Measurements from ENCODE around the gene TMEM132E.

TMEM132E gene

GRCh38 chr17:34562387-34562786 is 17.0 kb upstream of the TMEM132E start:
- no peak for TF ChIP-seq GATA3 (IDR thresholded peaks at IDR 0.05; ENCODE audit: low read depth, low read length)
- no peak for TF ChIP-seq GATA2 (IDR thresholded peaks at IDR 0.05; ENCODE audit: low read depth, low read length)

DNA sequence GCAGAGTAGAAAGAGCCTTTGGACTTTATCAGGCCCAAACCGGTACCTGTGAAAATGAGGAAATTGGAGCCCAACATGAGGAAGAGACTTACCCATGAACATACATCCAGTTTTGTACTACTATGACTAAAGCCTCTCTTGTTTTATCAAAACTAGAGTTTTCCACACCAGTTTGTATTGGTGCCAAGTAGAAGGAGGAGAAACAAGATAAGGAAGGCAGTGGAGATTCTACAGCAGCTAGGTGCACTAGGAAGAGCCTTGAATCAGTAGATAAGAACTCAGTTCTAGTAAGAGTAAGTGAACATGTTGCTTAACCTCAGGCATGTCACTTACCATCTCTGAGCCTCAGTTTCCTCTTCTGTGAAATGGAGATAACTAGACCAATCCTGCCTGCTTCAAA is 13.7 kb upstream of the TMEM132E start:
- TF ChIP-seq GATA3 (IDR thresholded peaks at IDR 0.05; ENCODE audit: low read depth, low read length) (no peak), GATA2 (IDR thresholded peaks at IDR 0.05; ENCODE audit: low read depth, low read length) (no peak)

DNA sequence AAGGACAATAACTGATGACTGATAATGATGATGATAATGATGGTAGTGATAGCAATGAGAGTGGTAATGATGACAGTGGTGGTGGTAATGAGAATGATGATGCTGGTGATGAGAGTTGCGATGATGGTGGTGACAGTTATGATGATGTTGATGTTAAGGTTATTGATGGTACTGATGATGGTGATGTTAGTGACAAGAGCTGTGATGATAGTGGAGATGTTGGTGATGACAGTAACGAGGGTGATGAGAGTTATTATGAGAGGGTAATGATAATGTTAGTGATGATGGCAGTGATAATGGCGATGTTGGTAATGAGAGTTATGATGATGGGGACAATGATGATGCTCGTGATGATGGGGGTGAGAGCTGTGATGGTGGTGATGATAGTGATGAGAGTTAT is 13.2 kb upstream of the TMEM132E start:
- no peak for TF ChIP-seq GATA3 (IDR thresholded peaks at IDR 0.05; ENCODE audit: low read depth, low read length)
- no peak for TF ChIP-seq GATA2 (IDR thresholded peaks at IDR 0.05; ENCODE audit: low read depth, low read length)

GRCh38 chr17:34566873-34567272 is 12.5 kb upstream of the TMEM132E start:
- TF ChIP-seq GATA3 (IDR thresholded peaks at IDR 0.05; ENCODE audit: low read depth, low read length) (no peak), GATA2 (IDR thresholded peaks at IDR 0.05; ENCODE audit: low read depth, low read length) (no peak)

DNA sequence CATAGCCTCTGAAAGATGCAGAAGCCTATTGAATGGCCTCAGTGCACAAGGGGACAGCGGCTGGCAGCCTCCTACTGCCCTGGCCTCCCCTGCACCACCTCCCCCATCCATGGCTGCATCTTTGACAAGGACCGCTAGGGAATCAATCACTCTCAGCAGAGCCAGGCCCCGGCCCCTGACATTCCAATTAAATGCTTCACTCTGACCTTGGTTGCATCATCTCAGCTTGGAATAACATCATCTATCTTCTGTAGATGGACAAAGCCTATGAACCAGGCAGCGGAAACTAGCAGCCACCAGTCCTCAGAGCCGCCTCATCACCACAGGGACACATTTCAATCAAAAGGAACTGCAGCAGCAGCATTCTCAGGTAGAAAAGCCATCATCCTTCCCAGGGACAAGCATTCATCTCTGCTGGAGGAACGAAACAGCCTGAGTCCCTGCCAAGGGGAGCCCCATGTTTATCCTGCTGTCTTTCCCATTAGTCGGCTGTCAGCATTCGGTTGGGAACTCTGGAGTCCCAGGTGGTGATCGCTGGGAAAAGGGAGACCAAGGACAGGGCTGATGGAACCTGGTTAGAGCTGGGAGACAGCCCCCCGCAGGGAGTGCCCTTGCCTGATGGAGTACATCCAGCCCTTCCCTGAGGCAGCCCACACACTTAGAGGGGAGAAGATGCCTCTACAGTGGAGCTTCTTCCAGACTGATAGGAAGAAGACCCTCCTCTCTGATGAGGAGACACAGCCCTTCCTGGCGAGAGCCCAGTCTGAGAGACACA is 11.5 kb upstream of the TMEM132E start:
- TF ChIP-seq GATA2 (IDR thresholded peaks at IDR 0.05; ENCODE audit: low read depth, low read length) (no peak), GATA3 (IDR thresholded peaks at IDR 0.05; ENCODE audit: low read depth, low read length) (no peak)

DNA sequence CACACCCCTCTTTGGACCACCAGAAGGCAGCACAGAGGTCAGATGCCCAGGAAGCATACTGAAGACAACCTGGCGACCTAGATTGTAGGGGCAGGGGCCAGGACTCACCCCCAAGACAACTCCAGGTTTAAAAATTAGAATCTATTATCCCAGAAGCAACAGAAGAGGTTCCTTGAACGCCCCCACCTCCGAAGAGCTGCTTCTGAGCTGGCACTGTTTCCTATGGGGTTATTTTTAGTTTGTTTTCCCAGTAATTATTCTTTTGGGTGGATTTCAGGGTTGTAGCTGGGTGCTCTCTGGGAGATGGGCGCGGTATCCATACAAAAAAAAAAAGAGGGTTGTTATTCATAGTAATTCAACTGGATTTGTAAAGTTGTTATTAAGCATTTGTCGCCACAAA is 10.4 kb upstream of the TMEM132E start:
- TF ChIP-seq GATA2 (IDR thresholded peaks at IDR 0.05; ENCODE audit: low read depth, low read length) (no peak), GATA3 (IDR thresholded peaks at IDR 0.05; ENCODE audit: low read depth, low read length) (no peak)

- TF ChIP-seq GATA3 (IDR thresholded peaks at IDR 0.05; ENCODE audit: low read depth, low read length) (no peak), GATA2 (IDR thresholded peaks at IDR 0.05; ENCODE audit: low read depth, low read length) (no peak)
Measured at GRCh38 chr17:34569591-34569990, 9.8 kb upstream of the TMEM132E start.

- TF ChIP-seq GATA3 (IDR thresholded peaks at IDR 0.05; ENCODE audit: low read depth, low read length) (no peak), GATA2 (IDR thresholded peaks at IDR 0.05; ENCODE audit: low read depth, low read length) (no peak)
Measured at GRCh38 chr17:34570506-34570905, 8.9 kb upstream of the TMEM132E start.

GRCh38 chr17:34571428-34572130 is 7.8 kb upstream of the TMEM132E start:
- TF ChIP-seq GATA2 (IDR thresholded peaks at IDR 0.05; ENCODE audit: low read depth, low read length) (no peak), GATA3 (IDR thresholded peaks at IDR 0.05; ENCODE audit: low read depth, low read length) (no peak)

DNA sequence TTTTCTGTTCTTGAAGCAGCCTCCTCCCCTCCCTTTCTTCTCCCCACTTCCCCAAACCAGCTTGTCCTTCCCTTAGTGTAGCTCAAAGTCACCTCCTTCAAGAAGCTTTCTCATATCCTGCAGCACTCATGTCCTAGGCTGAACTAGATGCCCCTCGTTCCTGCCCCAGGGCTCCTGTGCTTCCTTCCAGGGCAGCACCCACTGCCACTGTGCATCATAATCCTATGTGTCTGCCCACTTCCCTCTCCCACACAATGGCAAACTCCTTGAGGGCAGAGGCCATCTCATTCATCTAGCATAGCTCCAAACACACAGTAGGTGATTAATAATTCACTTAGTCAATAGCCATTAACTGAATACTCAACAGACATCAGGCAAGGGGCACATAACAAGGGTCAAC is 6.9 kb upstream of the TMEM132E start:
- no peak for TF ChIP-seq GATA3 (IDR thresholded peaks at IDR 0.05; ENCODE audit: low read depth, low read length)
- no peak for TF ChIP-seq GATA2 (IDR thresholded peaks at IDR 0.05; ENCODE audit: low read depth, low read length)

DNA sequence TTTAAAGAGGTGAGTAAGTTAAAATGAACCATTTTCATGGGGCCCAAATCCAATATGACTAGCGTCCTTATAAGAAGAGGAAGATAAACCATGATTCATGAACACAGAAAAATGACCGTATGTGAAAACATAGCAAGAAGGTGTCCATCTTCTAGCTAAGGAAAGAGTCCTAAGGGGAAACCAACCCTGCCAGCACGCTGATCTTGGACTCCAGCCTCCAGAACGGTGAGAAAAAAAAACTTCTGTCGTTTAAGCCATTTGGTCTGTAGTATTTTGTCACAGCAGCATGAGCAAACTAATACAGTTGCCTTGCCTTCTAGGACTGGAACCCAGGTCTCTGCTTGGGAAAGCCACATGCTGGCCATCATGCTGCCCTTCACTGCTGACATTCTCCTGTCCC is 4.2 kb upstream of the TMEM132E start:
- TF ChIP-seq GATA2 (IDR thresholded peaks at IDR 0.05; ENCODE audit: low read depth, low read length) (no peak), GATA3 (IDR thresholded peaks at IDR 0.05; ENCODE audit: low read depth, low read length) (no peak)

- TF ChIP-seq GATA3 (IDR thresholded peaks at IDR 0.05; ENCODE audit: low read depth, low read length), result no peak
- TF ChIP-seq GATA2 (IDR thresholded peaks at IDR 0.05; ENCODE audit: low read depth, low read length), result no peak
Measured at GRCh38 chr17:34578016-34578415, 1.4 kb upstream of the TMEM132E start.

- TF ChIP-seq GATA3 (IDR thresholded peaks at IDR 0.05; ENCODE audit: low read depth, low read length) (no peak), GATA2 (IDR thresholded peaks at IDR 0.05; ENCODE audit: low read depth, low read length) (no peak)
Measured at GRCh38 chr17:34578656-34579016, 746 bp upstream of the TMEM132E start.

- TF ChIP-seq GATA2 (IDR thresholded peaks at IDR 0.05; ENCODE audit: low read depth, low read length), result no peak
- TF ChIP-seq GATA3 (IDR thresholded peaks at IDR 0.05; ENCODE audit: low read depth, low read length), result no peak
Measured at GRCh38 chr17:34579979-34580684, 750 bp downstream of the TMEM132E start.

Measured in SH-SY5Y (cell line).